K562 (cell line): Measurements from ENCODE around the gene CDH6. TPM values are rescaled to one million over a fixed set of nuclear protein-coding genes. Genes with fewer than 3 reads are reported as not detected.

Source experiments
- ATAC-seq: fragments of 200-7000 bp; cut with Tn5 transposase; 3 replicates; pipeline ENCODE4 v1.9.1; 2020; ENCODE audit warnings: moderate library complexity
- BruUV-seq: library from RNA; stranded (reverse); fragments of 400-500 nt; replicated peaks from 2 replicates; lab custom pipeline; 2021; lab: Mats Ljungman, UMichigan
- CTCF ChIA-PET: fragments of 300-600 bp; formaldehyde crosslinking; extraction: SDS; loops from one replicate; lab custom pipeline; 2021; ENCODE audit warnings: low intra/inter-chr PET ratio; lab: Yijun Ruan, JAX
- POLR2A ChIA-PET: fragments of 300-600, 350-650 bp; sonication (Branson Sonifier 250); formaldehyde crosslinking; extraction: SDS; loops from one replicate; lab custom pipeline; 2021; ENCODE audit warnings: antibody characterized with exemption, inconsistent platforms; lab: Yijun Ruan, JAX
- DNase-seq, 4 experiments: peaks; one replicate each; pipeline versions ENCODE4 v3.0.0 to v3.0.0-alpha.2; 2011 to 2018; ENCODE audit warnings: low spot score in 3 of 4, mixed read lengths in 3 of 4; ENCODE audit errors: extremely low read depth in 1 of 4
- FAIRE-seq: peaks from 2 replicates; lab custom pipeline; 2011; peaks lifted over from hg19 to GRCh38; lab: Jason Lieb, UNC
- H2AFZ ChIP-seq: 2 replicates; pipeline ENCODE4 v1.6.0; 2011; ENCODE audit warnings: low read depth, low read length, control low read depth, inconsistent platforms
- H3K27ac ChIP-seq: fragments of 200-600 bp; 3 replicates; pipeline ENCODE4 v1.8.0; 2011; ENCODE audit warnings: low read depth, mild to moderate bottlenecking, control low read depth, inconsistent platforms, low read length, moderate library complexity, mixed read lengths; ENCODE audit errors: extremely low read depth
- H3K27me3 ChIP-seq, 2 experiments: fragments of 300-600 bp in 1 of 2; 2 replicates in 1 of 2; 3 replicates in 1 of 2; pipeline versions ENCODE4 v1.6.0 to v1.8.0; 2011; ENCODE audit warnings: inconsistent platforms in 2 of 2, low read length in 2 of 2, mild to moderate bottlenecking in 1 of 2, mixed read lengths in 1 of 2, moderate library complexity in 1 of 2; ENCODE audit not compliant: control insufficient read depth in 2 of 2, insufficient read depth in 2 of 2
- H3K36me3 ChIP-seq: fragments of 300-600 bp; 3 replicates; pipeline ENCODE4 v1.8.0; 2011; ENCODE audit warnings: mild to moderate bottlenecking, low read length, inconsistent platforms; ENCODE audit not compliant: control insufficient read depth, insufficient read depth
- H3K4me1 ChIP-seq, 2 experiments: fragments of 200-600 bp in 1 of 2; replicated peaks in 1 of 2; 2 replicates in 1 of 2; 3 replicates in 1 of 2; pipeline versions ENCODE4 v1.5.1 to v1.8.0; 2011; ENCODE audit warnings: inconsistent platforms in 2 of 2, low read length in 2 of 2, mild to moderate bottlenecking in 1 of 2, mixed read lengths in 1 of 2, moderate library complexity in 1 of 2; ENCODE audit not compliant: control insufficient read depth in 2 of 2, insufficient read depth in 2 of 2
- H3K4me2 ChIP-seq: 2 replicates; pipeline ENCODE4 v1.6.1; 2011; ENCODE audit warnings: low read length, control low read depth, inconsistent platforms, mixed read lengths; ENCODE audit not compliant: insufficient read depth
- H3K4me3 ChIP-seq: fragments of 200-600 bp; sonication (generic), shearing (Covaris generic); 2 replicates; pipeline ENCODE4 v1.5.1; 2016; ENCODE audit warnings: control low read depth, inconsistent platforms
- H3K79me2 ChIP-seq: fragments of 200-600 bp; 3 replicates; pipeline ENCODE4 v1.8.0; 2011; ENCODE audit warnings: low read length, inconsistent platforms; ENCODE audit not compliant: control insufficient read depth, insufficient read depth
- H3K9ac ChIP-seq, 2 experiments: 2 replicates each; pipeline versions ENCODE4 v1.6.0 to v1.6.1; 2011; ENCODE audit warnings: low read depth in 2 of 2, low read length in 2 of 2, control low read depth in 1 of 2, inconsistent platforms in 1 of 2, mild to moderate bottlenecking in 1 of 2, mixed read lengths in 1 of 2; ENCODE audit not compliant: insufficient read depth in 1 of 2
- H3K9me1 ChIP-seq: one replicate; pipeline ENCODE4 v1.6.0; 2011; ENCODE audit warnings: inconsistent platforms, mild to moderate bottlenecking, low read length, moderate library complexity; ENCODE audit not compliant: control insufficient read depth, insufficient read depth
- H3K9me3 ChIP-seq: replicated peaks from 2 replicates; pipeline ENCODE4 v1.5.1; 2011; ENCODE audit warnings: low read depth, low read length, inconsistent platforms; ENCODE audit not compliant: control insufficient read depth, insufficient read depth
- H4K20me1 ChIP-seq: replicated peaks from 2 replicates; pipeline ENCODE4 v1.6.1; 2011; ENCODE audit warnings: low read length, inconsistent platforms, mixed read lengths; ENCODE audit not compliant: control insufficient read depth, insufficient read depth
- CTCF ChIP-seq, 3 experiments: IDR thresholded peaks in 2 of 3; conservative IDR thresholded peaks in 1 of 3; 2 replicates each; pipeline ENCODE4 v1.5.1; 2011 to 2012; ENCODE audit warnings: low read length in 3 of 3, mild to moderate bottlenecking in 3 of 3, control low read depth in 2 of 3, improper control_type of control experiment in 1 of 3, inconsistent platforms in 1 of 3, low read depth in 1 of 3, mixed read lengths in 1 of 3, moderate library complexity in 1 of 3; ENCODE audit not compliant: insufficient read depth in 2 of 3
- MITF ChIP-seq: IDR thresholded peaks from 2 replicates; pipeline ENCODE4 v1.6.1; 2014; ENCODE audit warnings: antibody characterized with exemption
- RAD21 ChIP-seq, 2 experiments: fragments of 250-450 bp in 1 of 2; fragments of 450-650 bp in 1 of 2; sonication (Bioruptor Pico) in 1 of 2; formaldehyde crosslinking in 1 of 2; IDR thresholded peaks in 1 of 2; conservative IDR thresholded peaks in 1 of 2; 2 replicates each; pipeline versions ENCODE4 v1.4.0 to v1.8.0; 2020 to 2022; ENCODE audit warnings: mild to moderate bottlenecking in 2 of 2, moderate library complexity in 1 of 2
- SUPT5H ChIP-seq: fragments of 450-650 bp; IDR thresholded peaks from 2 replicates; pipeline ENCODE4 v1.6.1; 2016
- WGBS: fragments of 100-300 bp; shearing (Covaris generic); methylation state at CpG from one replicate; pipeline ENCODE4 v1.1.6; 2016; ENCODE audit warnings: low coverage, mixed read lengths; ENCODE audit not compliant: insufficient coverage; ENCODE audit errors: missing lambda C conversion rate; 5-methylcytosine and 5-hydroxymethylcytosine counted together
- in situ Hi-C: fragments of 300-500 bp; cut with MboI; formaldehyde crosslinking; loops from 4 replicates; pipeline ENCODE4 v1.15.0; 2018; ENCODE audit warnings: inconsistent platforms, mixed read lengths
- intact Hi-C: fragments of 100-400 bp; cut with micrococcal nuclease; formaldehyde crosslinking; loops from 2 replicates; pipeline ENCODE4 v1.14.2; 2022
- polyA plus RNA-seq, 8 experiments: library from polyadenylated mRNA; depleted of rRNA in 4 of 8; stranded (reverse) in 5 of 8; unstranded in 3 of 8; fragments of >200 nt; fragmentation: Nextera tagmentation in 2 of 8; fragmentation: Illumina TruSeq in 1 of 8; extraction: Ambion mirVana in 2 of 8; extraction: Trizol in 1 of 8; gene quantifications; 2 replicates each; pipeline versions ENCODE4 v1.2.1 to v1.2.3, GENCODE V29; 2011 to 2014; ENCODE audit warnings: inconsistent platforms in 1 of 8, missing spikeins in 1 of 8
- total RNA-seq, 7 experiments: library from RNA; depleted of rRNA in 6 of 7; stranded (reverse); fragments of >200 nt in 6 of 7; fragmentation: Illumina TruSeq in 2 of 7; extraction: Trizol in 2 of 7; gene quantifications; 2 replicates each; pipeline versions ENCODE4 v1.2.1 to v1.2.3, GENCODE V29; 2011 to 2021; ENCODE audit warnings: low replicate concordance in 1 of 7

The CDH6 gene
- total and polyA plus RNA-seq, 9 of the 15 experiments (the other 6 are each of a cell fraction or from before 2014, with no cell fraction given), result not detected

GRCh38 chr5:31237174-31237573, 43.7 kb downstream of the CDH6 start:
- no peak overlapping the region for H3K4me3 ChIP-seq
- CTCF ChIA-PET, result no interaction called here
- H3K36me3 ChIP-seq, result no peaks in the 10 kb centered on the region
- ATAC-seq (no peak), DNase-seq (no peak), FAIRE-seq (no peak)
- 0% methylated on average over 5 of the region's 5 CpGs for WGBS
- BruUV-seq, result no TSS peak
- no peaks in the 10 kb centered on the region for H3K27me3 ChIP-seq
- H3K9me3 ChIP-seq, result no peaks in the 10 kb centered on the region
- no peak overlapping the region for H2AFZ ChIP-seq
- POLR2A ChIA-PET, result no interaction called here
- no peaks in the 10 kb centered on the region for H3K9me1 ChIP-seq
- TF ChIP-seq CTCF (IDR thresholded peaks at IDR 0.05 in 2 of 3, conservative IDR thresholded peaks at IDR 0.05 in 1 of 3; ENCODE audit: insufficient read depth in 2 of 3, low read depth in 1 of 3, low read length in 3 of 3), result 0 out of 6 replicates have a peak, but pooled peaks of 1 of the 3 experiments have one; percentile 9
- peak in 1 of 2 experiments; percentile 19; a peak in 1 of 4 replicates for TF ChIP-seq RAD21 (CRISPR knock-in tag; conservative IDR thresholded peaks at IDR 0.05 in 1 of 2, IDR thresholded peaks at IDR 0.05 in 1 of 2)
- TF ChIP-seq MITF, result no peak
- TF ChIP-seq SUPT5H, result no peak
- intact Hi-C loops, result no loop called here
- H3K79me2 ChIP-seq, result no peaks in the 10 kb centered on the region
- H3K9ac ChIP-seq, result no peak overlapping the region
- H3K27ac ChIP-seq, result no peak overlapping the region
- no peak overlapping the region for H3K4me2 ChIP-seq
- in situ Hi-C loops, result no loop called here
- H4K20me1 ChIP-seq, result no peaks in the 10 kb centered on the region
- no peaks in the 10 kb centered on the region for H3K4me1 ChIP-seq
